Measurements from ENCODE around the gene OR5AP2. TPM values are rescaled to one million over a fixed set of nuclear protein-coding genes. Genes with fewer than 3 reads are reported as not detected.

Gene OR5AP2
- total RNA-seq, 1 donor from 2014 or later, result not detected

DNA sequence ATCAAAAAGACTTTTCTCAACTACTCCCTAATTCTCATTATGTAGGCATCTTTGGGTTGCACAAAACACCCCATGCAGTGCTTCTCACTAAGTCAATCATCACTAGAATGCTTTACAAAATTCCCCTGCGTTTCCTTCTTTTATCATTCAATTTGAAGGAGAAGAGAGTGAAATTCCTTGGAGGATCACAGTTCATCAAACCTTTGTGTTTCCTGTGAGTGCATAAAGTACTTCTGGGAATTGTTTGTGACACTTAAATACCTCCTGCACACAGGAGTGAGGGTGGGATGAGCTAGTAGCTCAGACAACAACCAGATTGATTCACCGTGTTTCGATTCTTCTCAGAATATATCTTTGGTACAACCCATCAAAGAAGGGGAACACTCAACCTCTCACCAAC is 17.5 kb upstream of the OR5AP2 start:
- Mint-ChIP-seq H3K4me1 (ENCODE audit: low read depth, unreplicated experiment) (no peaks in the 10 kb centered on the region), H3K9me3 (ENCODE audit: unreplicated experiment) (peaks cover 1% of the 10 kb centered on the region), H3K27me3 (ENCODE audit: unreplicated experiment) (no peaks in the 10 kb centered on the region), H3K4me3 (ENCODE audit: unreplicated experiment) (no peak overlapping the region), H3K36me3 (ENCODE audit: unreplicated experiment) (no peaks in the 10 kb centered on the region), H3K27ac (ENCODE audit: unreplicated experiment) (no peak overlapping the region)
- TF ChIP-seq, protein P1, sequence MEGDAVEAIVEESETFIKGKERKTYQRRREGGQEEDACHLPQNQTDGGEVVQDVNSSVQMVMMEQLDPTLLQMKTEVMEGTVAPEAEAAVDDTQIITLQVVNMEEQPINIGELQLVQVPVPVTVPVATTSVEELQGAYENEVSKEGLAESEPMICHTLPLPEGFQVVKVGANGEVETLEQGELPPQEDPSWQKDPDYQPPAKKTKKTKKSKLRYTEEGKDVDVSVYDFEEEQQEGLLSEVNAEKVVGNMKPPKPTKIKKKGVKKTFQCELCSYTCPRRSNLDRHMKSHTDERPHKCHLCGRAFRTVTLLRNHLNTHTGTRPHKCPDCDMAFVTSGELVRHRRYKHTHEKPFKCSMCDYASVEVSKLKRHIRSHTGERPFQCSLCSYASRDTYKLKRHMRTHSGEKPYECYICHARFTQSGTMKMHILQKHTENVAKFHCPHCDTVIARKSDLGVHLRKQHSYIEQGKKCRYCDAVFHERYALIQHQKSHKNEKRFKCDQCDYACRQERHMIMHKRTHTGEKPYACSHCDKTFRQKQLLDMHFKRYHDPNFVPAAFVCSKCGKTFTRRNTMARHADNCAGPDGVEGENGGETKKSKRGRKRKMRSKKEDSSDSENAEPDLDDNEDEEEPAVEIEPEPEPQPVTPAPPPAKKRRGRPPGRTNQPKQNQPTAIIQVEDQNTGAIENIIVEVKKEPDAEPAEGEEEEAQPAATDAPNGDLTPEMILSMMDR (IDR thresholded peaks at IDR 0.05; ENCODE audit: partially characterized antibody, unreplicated experiment), result no peak
- DNase-seq, result no peak

DNA sequence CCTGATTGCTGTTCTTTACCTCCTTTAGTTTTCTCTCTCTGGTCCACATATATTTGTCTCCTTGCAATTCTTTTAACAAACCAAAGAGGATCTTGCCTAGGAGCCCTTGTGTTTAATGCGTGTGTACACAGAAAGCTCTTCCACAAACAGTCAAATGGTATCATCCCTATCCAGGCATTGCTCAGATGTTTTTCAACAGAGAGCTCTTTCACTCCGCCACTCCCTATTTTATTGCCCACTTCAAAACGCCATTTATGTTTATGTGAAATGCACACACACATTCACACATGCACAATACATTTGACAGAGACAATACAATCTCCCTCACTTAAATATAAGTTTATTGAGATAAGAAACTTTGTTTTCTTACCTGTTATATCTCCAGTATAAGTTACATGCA is 4.7 kb downstream of the OR5AP2 start:
- no peaks in the 10 kb centered on the region for H3K36me3 Mint-ChIP-seq (ENCODE audit: unreplicated experiment)
- peaks cover 3% of the 10 kb centered on the region for H3K27me3 Mint-ChIP-seq (ENCODE audit: unreplicated experiment)
- H3K27ac Mint-ChIP-seq (ENCODE audit: unreplicated experiment), result no peak overlapping the region
- no peak overlapping the region for H3K4me3 Mint-ChIP-seq (ENCODE audit: unreplicated experiment)
- DNase-seq, result no peak
- TF ChIP-seq, protein P1 (IDR thresholded peaks at IDR 0.05; ENCODE audit: partially characterized antibody, unreplicated experiment), result no peak
- no peaks in the 10 kb centered on the region for H3K4me1 Mint-ChIP-seq (ENCODE audit: low read depth, unreplicated experiment)
- no peaks in the 10 kb centered on the region for H3K9me3 Mint-ChIP-seq (ENCODE audit: unreplicated experiment)

DNA sequence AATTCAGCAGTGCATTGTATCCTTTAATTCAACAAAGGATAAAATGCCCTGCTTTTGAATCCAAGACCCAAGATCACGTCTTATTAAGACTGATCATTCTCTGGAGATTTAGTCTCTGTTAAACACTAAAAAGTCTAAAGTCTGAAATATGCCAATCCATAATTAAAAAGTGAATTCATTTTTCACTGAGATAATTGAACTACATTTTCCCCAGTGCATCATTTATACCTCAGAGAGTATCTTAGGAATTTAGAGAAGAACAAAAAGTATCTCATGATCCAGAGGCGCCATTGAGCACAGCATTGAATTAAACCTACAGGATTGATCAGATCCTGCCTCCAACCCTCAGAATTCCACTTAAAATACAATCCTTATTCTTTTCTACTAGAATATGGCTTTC is 5.4 kb downstream of the OR5AP2 start:
- H3K27me3 Mint-ChIP-seq (ENCODE audit: unreplicated experiment), result peaks cover 3% of the 10 kb centered on the region
- H3K27ac Mint-ChIP-seq (ENCODE audit: unreplicated experiment), result no peak overlapping the region
- no peak for DNase-seq
- H3K9me3 Mint-ChIP-seq (ENCODE audit: unreplicated experiment), result no peaks in the 10 kb centered on the region
- H3K4me3 Mint-ChIP-seq (ENCODE audit: unreplicated experiment), result no peak overlapping the region
- TF ChIP-seq, protein P1 (IDR thresholded peaks at IDR 0.05; ENCODE audit: partially characterized antibody, unreplicated experiment), result no peak
- no peaks in the 10 kb centered on the region for H3K36me3 Mint-ChIP-seq (ENCODE audit: unreplicated experiment)
- no peaks in the 10 kb centered on the region for H3K4me1 Mint-ChIP-seq (ENCODE audit: low read depth, unreplicated experiment)

DNA sequence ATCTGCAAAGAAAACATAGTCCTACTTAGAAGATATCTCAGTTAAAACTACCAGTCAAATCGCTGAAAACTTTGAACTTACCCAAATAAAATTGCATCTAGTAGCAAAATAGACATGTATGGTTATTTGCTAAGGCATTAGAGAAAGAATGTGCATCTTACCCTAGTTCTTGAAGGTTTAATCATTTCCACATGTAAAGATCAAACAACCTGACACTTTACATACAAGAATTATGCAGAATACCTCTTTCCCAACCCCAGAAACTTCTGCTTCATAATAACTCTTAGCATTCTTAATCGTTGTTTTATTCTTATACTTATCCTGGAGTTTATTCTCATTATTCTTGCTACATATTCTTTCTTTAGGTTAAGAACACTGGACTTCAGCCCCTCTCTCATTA is 9.9 kb downstream of the OR5AP2 start:
- H3K4me1 Mint-ChIP-seq (ENCODE audit: low read depth, unreplicated experiment), result no peaks in the 10 kb centered on the region
- peaks cover 3% of the 10 kb centered on the region for H3K27me3 Mint-ChIP-seq (ENCODE audit: unreplicated experiment)
- no peak overlapping the region for H3K4me3 Mint-ChIP-seq (ENCODE audit: unreplicated experiment)
- no peak for DNase-seq
- H3K27ac Mint-ChIP-seq (ENCODE audit: unreplicated experiment), result no peak overlapping the region
- TF ChIP-seq, protein P1 (IDR thresholded peaks at IDR 0.05; ENCODE audit: partially characterized antibody, unreplicated experiment), result no peak
- H3K36me3 Mint-ChIP-seq (ENCODE audit: unreplicated experiment), result no peaks in the 10 kb centered on the region
- H3K9me3 Mint-ChIP-seq (ENCODE audit: unreplicated experiment), result no peaks in the 10 kb centered on the region

DNA sequence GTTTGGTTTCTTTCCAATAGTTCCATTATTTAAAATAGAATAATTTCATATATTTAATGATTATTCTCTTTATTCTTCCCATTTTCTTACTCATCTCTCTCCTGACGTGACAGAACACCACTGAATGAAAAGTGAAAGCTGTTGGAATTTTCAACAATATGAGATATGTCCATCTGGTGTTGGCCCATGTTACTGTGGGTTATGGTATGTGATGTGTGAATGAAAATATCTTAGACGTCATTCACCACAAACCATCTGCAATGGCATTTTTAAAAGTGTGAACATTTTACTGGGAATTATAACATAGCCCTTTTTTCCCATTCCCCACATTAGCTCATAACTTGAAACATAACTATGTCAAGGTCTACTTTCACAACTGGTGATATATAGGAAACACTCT is 16.3 kb downstream of the OR5AP2 start:
- TF ChIP-seq, protein P1 (IDR thresholded peaks at IDR 0.05; ENCODE audit: partially characterized antibody, unreplicated experiment), result no peak
- no peak for DNase-seq
- Mint-ChIP-seq H3K4me3 (ENCODE audit: unreplicated experiment) (no peak overlapping the region), H3K36me3 (ENCODE audit: unreplicated experiment) (no peaks in the 10 kb centered on the region), H3K9me3 (ENCODE audit: unreplicated experiment) (no peaks in the 10 kb centered on the region), H3K27me3 (ENCODE audit: unreplicated experiment) (no peaks in the 10 kb centered on the region), H3K4me1 (ENCODE audit: low read depth, unreplicated experiment) (no peaks in the 10 kb centered on the region), H3K27ac (ENCODE audit: unreplicated experiment) (no peak overlapping the region)
